ENCODE results near the gene SPHKAP.

- TF ChIP-seq CTCF (IDR thresholded peaks at IDR 0.05 in 4 of 5, conservative IDR thresholded peaks at IDR 0.05 in 1 of 5): no peak
- TF ChIP-seq POLR2A (IDR thresholded peaks at IDR 0.05): no peak
Observed at GRCh38 chr2:227990937-227991336, 190.6 kb downstream of the SPHKAP start.

Data from gastrocnemius medialis (tissue), 4 donors.